NCI-H1417 (cell line): ENCODE data around the gene ISL2.

ENCODE experiments used
- DNase-seq, 3 experiments: peaks; one replicate each; lab custom pipeline; 2025; lab: John Stamatoyannopoulos, UW

The ISL2 gene

DNA sequence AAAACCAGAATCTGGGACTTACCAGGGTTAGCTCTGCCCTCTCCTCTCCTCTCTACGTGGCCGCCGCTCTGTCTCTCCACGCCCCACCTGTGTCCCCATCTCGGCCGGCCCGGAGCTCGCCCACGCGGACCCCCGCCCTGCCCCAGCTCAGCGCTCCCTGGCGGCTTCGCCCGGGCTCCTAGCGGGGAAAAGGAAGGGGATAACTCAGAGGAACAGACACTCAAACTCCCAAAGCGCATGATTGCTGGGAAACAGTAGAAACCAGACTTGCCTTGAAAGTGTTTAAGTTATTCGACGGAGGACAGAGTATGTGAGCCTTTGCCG is 5.4 kb downstream of the ISL2 start:
- peak in 1 of 3 experiments; percentile 91 for DNase-seq

DNA sequence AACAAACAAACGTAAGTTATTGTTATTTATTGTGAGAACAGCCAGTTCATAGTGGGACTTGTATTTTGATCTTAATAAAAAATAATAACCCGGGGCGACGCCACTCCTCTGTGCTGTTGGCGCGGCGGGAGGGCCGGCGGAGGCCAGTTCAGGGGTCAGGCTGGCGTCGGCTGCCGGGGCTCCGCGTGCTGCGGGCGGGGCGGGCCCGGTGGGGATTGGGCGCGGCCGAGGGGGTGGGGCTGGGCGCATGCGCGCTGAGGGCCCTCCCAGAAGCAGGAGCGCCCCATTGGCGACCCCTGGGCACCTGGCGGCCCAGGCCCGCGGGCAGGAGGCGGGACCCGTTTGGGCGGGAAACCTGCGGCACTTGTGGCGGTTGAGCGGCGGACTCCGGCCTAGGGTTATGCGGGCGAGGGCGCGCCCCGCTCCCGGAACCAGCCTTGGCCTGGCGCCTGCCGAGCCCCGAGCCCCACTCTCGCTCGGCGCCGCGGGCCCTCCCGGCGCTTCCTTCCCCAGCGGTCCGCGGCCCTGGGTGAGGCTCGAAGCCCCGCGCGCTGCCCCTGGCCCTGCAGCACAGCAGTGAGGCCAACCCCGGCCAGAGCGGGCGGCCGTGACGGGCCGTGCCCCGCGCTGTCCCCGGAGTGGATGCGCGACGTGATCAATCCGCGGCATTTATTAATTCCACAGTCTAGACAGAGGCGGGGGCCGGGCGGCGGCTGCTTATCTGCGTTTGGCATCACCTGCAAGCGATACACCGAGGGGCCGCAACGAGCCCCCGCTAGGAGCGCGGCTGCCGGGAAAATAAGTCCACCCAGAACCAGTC is 6.0 kb downstream of the ISL2 start:
- peak in 2 of 3 experiments; percentile 89 to 93 for DNase-seq

DNA sequence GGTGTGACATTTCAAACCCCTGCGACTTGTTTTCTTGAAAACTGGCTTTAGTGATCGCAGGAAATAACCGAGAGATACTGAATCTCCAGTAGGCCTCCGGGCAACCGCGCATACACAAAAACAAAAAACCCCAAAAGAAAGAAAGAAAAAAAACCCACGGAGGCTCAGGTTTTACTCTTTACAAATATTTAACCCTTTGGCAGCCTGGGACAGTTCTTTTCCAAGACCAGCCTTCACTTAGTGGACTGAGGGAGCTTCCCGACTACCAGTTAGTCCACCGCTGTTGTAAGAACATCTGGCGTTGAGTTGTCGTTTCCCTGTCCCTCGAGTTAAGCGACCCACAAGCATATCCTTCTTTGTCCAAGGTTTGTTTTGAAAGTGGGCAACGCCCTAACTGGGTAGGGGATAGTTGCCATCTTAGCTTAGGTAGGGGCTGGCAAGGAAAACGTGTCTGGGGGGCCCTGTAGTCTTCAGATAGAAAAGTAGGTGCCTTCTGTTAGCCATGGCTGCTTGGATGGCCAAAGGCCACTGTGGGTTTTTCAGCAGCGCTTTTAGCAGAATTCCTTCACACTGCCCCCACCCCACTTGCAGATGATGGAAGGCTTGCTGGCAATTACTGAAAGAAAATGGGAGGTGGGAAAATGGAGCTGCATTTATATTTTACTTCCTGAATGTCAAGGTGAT is 6.9 kb downstream of the ISL2 start:
- DNase-seq: peak in 2 of 3 experiments; percentile 58 to 70

DNA sequence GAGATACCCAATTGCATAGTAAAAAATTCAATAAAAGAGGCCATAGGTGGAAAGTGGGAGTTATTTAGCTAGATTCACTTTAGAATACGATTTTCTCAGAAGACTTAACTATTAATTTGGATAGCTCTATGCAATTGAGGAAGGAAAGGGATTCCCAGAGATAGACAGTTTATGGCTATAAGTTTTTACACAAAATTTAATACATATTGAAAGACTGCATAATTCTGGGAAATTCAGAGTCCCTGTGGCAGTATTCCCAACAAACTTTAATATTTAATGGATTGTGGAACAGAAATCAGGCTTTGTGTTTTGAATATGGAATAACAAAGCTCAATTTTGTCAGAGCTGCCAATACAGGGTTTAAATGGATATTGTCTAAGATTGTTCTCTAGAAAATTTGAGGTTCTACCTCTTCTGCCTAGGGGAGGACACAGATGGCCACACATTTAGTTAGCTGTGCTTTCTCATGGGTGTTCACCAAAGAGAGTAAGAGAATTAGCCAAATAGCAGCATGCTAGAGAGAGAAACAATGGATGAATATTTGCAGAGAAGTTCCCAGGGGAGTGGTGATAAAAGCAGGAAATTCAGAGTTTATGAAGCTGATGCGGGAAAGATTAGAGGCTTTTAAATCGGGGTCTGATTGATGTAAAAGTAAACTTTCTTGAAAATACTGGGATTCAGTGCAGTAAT is 8.5 kb downstream of the ISL2 start:
- DNase-seq: no peak

DNA sequence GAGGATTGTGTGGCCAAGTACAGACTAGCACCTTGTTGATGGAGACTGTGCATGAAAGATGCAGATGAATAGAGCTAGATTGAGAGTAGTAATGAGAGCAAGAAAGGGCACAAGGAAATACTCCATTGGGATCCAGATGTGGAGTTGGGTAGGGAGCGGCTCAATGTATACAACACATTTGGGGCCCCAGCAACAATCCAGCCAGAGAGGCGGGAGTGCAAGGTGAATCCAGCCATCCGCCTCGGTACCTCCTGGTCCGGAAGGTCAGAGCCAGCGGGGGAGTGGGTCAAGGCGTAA is 9.0 kb downstream of the ISL2 start:
- no peak for DNase-seq

DNA sequence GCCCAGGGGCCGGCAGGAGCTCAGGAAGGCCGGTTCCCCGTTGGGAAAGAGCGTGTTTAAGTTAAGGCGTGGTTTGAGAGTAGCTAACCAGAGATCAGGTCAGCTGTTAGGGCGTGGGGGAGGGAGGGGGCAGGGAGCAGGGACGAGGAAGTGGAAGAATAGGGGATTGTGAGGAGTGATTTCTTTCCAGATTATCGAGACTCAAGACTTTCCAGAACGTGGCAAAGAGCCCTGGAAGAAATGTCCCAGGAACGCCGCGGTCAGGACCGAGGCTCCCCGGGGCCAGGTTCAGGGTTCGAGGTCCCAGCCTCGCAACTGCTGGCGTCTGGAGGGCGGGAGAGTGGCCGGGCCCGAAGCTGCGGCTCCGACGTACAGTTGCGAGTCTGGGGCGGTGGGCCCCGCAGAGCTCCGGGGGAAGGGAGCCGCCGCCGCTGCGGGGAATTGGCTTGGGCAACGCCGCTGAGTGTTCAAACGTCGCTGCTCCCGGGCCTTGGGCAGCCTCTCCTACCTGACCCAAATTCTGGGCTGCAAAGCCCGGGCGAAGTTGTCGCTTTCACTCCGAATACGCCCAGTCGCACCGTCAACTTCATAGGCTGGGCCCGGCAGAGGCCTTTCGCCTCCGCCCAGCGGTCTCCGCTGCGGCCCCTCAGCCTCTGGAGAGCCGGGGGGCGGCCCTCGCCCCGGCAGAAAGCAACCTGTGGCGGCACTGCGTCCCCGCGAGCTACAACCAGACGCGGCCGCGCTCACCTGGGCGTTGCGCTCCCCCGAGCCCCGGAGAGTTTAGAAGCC is 9.5 kb downstream of the ISL2 start:
- no peak for DNase-seq

DNA sequence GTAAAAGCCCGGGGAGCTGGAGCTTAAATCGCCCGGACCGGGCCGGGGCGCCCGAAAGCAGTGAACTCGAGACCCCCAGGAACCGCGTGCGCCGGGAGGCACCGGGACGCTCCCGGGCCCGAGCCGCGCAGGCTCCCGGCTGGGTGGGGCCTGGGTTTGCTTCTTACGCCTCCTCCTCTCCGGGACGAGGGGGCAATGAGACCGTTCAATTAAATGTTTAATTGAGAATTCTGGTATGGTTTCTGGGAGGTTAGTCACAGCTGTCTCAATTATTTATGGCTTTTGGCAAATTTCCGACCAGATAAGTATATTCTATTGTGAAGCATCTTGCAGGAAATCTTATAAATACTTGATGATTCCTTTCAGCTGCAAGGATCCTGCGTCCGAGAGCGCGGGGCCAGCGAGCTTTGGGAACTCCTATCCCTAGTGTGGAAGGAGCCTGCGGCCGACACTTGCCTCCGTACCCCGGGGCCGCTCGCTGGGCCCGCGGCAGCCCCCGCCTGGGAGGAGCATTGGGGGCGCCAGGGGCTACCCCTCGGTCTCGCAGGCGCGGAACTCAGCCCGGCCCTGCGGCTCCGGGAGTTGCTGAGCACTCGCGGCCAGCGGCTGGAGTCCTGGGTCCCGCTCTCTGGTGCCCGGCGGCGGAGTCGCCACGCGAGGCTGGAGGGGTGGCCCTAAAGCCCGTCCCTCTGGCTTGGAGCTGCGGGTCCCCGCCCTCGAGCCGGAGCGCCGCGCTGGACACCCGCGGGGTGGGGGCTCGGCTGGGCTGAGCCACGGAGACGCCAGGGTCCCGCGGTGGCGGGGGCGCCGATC is 10.3 kb downstream of the ISL2 start:
- DNase-seq: no peak

DNA sequence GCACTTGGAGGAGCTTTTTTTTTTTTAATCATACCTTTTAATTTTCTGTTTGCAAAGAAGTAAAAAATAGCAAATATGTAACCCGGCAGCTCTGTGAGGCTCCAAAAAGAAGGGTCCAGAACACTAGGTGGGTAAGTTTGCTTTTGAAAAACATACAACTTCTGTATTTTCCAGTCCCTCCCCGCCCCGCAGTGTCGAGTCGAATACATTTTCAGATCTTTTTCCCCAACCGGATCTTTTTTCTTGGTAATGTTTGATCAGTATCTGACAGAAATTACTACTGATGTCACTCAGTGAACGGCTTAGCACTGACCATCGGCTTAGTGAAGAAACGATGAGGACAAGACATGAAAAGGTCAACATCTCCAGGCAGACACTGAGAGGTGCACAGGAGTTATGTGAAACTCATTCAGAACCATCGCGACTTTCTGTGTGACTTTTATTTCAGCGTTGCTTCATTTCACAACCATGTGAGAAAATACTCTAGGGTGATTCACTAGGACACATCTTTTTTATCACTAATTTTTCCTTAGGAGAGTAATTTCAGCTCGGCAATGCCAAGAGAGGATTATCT is 11.0 kb downstream of the ISL2 start:
- DNase-seq: no peak

DNA sequence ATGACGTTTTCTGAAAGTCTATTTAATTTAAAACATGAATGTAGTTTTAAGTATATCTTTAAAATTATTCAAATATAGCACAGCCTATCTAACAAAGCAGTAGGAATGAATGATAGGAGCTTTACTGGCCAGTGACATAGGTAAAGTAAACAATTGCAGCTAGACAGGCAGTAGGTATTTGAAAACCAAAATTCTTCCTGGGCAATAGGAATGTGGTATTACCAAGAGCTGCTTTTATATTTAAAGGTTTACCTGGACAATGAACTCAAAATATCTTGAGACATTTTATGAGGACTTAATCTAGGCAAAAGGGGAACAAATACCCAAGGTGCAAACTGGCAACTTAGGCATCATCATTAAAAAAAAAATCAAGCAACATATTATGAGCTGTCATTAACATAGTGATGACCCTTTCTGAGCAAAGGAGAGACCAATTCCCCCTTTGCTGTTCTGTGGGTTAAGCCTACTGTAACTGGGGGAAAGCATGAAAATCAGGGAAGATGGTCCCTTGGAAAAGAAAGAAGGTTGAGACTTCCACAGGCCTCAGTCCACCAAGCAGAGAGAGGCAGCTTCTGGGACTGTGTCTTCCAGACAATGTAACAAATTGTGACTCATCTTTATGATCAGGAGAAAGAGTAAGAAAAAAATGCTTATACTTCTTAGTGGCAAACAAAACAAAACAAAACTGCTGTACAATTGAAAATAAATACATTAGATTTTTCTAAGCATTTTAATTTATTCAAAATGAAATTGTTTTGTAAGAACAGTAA is 12.9 kb downstream of the ISL2 start:
- no peak for DNase-seq

DNA sequence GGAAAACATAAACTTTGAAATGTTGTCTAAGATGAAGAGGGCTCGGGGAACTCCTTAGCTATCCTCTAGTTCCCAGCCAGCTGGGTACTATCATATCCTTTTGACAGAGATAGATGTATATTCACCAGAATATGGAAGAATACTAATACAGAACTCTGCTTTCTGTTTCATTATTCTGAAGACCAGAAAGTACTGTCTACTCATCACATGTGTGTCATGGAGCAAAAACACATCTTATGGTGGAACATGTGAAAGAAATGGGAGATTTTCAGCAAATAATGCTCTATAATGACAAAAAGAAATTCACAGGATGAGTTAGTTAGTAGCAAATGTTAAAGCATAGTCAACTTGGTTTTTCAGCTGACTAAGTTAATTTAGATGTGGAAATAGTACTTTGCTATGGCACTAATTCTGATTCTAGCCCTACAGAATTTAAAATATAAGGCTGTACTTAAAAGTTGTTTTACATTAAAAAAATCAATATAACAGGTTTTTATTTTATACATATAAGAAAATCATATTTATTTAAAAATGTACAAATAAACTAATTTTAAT is 16.5 kb downstream of the ISL2 start:
- no peak for DNase-seq

DNA sequence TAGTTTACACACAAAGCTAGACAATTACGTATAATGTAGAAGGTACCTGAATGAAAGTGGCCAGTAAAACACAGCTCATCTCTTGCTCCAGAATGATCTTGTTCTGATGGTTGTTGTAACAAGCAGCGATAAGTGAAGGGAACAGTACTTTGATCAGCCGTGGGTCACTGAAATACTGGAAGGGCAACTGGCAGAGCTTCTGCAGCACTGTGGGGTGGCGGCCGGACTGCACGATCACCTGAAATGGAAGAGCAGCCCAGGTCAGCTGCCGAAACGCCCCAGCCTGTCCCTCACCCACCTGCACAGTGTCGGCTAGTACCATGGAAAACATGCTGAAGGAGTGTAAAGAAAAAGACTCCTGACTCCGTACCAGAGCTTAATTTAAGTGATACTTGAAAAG is 17.3 kb downstream of the ISL2 start:
- DNase-seq: no peak

DNA sequence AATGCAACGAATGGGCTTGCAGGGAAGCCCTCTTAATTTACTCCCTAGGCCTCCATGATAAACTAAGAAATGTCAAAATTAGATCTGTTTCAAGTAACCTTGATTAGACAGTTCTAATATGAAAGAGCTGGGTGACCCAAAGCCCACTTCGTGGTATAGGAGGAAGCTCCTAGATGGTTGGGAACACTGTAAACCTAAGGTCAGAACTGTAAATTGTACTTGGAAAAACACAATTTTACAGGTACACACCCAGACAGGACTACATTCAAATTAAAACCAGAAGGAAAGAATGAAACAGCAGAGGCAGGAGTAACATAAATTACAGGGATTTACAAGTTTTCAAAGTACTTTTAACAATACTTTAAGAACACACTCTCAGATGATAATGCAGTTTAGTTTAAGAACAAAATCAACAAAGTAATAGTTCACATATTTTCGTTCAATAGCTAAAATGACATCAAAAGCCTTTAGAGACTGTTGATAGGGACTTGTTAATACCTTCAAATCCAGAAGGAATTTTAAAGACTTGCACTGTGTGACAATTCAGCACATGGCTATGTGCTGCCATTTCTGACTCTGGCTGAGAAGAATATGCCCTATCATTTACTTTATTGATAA is 18.4 kb downstream of the ISL2 start:
- no peak for DNase-seq

DNA sequence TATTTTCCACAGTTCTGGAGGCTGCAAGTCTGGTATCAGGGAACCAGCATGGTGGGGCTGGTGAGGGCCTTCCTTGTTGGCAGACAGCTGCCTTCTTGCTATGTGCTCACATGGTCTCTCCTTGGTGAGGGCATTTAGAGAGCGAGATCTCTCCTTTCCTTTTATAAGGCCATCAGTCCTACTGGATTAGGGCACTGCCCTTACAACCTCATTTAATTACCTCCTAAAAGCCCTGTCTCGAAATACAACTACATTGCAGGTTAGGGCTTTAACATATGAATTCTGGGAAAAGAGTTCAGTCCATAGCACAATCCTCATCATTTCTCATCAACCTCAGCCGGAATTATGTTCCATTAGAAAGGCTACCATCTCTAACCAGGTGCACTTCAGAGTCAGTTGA is 21.9 kb downstream of the ISL2 start:
- DNase-seq: peak in 1 of 3 experiments; percentile 20

DNA sequence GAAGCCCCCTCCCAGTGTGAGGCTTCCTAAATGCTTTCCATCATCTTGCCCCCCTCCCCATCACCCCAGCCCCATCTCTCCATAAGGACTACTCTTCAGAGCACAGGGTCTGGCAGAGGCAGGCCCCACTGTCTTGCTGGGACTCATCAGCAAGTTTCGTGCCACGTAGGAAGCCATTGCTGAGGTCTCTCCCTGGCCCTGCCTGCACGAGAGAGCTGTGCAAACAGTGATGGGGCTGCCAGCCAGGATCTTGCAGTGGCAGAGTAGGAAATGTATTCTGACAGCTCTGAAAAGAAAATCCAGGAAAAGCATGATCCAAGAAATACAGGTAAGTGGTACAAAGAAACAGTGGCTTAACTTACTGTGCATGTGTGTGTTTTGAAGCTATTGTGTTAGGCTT is 22.6 kb downstream of the ISL2 start:
- DNase-seq: no peak

DNA sequence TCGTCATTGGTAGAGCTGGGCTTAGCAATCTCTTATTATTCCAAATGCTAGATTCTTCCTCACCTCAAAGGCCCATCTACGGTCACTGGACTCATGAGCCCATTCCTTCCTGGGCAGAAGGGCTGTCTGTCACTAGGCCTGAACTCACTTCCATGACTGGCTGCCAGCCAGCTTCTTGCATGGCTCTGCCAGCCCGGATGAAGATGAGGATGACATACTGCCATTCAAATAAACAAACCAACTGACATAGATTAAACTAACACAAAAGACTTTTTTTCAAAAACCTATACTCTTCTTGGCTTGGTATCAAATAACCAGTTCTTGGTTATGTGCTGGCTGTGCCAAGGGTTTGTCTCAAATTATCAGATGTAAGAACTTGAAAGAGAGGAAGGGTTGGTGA is 23.8 kb downstream of the ISL2 start:
- DNase-seq: no peak

DNA sequence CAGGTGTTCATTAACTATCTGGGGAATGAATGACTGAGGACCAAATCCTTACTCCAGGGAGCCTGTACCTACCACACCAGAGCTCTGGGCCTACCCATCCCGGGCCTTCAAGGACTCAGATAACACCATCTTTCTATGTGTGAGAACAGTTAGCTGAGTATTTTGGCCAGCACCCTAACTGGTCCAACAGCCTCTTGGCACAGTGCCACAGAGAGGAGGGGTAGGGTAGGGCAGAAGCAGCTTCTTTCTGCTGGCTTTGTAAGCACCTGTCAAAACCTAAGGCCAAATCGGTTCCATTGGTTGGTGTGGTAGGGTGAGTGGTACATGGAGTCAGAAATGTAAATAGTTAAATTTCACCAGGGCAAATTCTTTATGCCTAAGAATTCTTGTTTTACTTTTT is 26.7 kb downstream of the ISL2 start:
- peak in 1 of 3 experiments; percentile 23 for DNase-seq

DNA sequence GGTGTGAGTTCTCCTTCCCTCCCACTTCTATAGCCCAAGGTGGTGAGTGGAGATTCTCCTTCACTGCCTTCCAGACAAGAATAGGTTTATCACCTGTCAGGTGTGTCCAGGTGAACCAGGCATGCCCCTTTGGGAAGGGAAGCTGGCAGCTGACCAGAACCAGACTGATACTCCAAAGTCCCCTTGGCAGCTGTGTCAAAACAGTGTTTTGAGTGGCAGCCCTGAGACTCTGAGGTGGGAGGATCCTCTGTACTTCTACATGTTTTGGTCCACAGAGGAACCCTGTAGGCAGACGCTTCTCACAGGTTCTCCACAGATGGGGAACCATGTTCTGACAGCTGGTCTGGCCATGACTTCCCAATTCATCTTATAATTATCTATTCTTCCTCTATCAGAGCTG is 30.1 kb downstream of the ISL2 start:
- DNase-seq: peak in 2 of 3 experiments; percentile 10 to 32

DNA sequence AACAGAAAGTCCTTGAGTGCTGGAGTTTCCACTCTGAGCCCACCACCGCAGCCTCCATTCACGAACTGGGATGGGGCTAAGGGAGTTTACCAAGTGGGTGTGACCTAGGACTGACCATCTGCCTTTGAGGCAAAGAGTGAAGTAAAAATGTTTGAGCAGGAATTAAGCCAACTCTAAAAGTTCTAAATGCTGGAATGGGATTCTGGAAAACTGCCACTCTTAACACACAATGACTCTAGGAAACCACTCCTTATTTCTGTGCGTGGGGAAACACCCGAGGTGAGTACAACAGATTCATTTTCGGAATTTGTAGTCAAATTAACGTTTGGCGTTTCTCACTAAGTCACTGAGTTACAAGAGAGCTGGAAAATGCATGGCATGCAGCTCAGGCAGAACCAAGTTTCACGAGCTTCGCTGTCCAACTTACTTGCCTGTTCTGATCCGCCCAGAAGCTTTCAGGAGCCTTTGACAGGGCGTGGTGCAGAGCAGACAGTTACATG is 31.6 kb downstream of the ISL2 start:
- DNase-seq: no peak

DNA sequence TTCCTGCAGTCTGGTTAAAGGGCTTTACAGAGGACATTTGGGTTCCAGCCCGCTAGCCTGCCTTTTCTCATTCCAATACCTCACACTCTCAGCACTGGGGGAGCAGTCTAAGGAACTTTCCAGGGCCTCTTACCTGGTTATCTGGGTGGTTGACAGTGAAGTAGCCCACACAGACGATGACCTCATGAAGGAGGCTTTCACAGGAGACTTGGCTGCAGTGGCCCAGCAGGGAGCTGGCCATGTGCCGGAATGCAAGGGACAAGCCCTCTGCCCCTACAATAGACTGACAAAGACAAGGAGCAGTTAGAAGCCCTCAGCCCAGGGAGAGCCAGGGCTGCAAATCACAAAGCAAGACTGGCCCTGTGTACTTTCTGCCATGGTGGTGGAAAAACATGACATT is 39.5 kb downstream of the ISL2 start:
- no peak for DNase-seq

DNA sequence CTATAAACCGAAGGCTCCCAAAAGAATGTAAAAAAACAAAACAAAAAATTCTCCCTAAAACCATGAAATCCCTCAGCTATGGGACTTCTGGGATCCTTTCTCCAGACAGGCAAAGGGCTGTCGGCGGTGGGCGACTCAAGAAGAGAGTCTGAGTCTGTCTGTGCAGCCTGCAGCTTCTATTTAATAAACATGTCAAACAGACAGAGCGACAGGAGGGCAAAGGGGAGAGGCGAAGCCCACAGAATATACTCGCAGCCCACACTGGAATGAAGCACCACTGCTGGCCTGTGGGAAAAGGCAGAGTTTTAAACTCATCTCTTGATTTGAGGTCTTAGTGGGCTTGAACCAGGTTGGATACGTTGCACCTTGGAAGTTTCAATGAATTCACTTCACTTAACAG is 40.2 kb downstream of the ISL2 start:
- DNase-seq: no peak
